ENCODE results near the gene BRAT1. TPM values are rescaled to one million over a fixed set of nuclear protein-coding genes. Genes with fewer than 3 reads are reported as not detected.

BRAT1 gene
- 10 to 100 TPM; 37.0 to 41.4 TPM for total RNA-seq
- polyA plus RNA-seq = 10 to 100 TPM; 24.2 to 42.4 TPM

DNA sequence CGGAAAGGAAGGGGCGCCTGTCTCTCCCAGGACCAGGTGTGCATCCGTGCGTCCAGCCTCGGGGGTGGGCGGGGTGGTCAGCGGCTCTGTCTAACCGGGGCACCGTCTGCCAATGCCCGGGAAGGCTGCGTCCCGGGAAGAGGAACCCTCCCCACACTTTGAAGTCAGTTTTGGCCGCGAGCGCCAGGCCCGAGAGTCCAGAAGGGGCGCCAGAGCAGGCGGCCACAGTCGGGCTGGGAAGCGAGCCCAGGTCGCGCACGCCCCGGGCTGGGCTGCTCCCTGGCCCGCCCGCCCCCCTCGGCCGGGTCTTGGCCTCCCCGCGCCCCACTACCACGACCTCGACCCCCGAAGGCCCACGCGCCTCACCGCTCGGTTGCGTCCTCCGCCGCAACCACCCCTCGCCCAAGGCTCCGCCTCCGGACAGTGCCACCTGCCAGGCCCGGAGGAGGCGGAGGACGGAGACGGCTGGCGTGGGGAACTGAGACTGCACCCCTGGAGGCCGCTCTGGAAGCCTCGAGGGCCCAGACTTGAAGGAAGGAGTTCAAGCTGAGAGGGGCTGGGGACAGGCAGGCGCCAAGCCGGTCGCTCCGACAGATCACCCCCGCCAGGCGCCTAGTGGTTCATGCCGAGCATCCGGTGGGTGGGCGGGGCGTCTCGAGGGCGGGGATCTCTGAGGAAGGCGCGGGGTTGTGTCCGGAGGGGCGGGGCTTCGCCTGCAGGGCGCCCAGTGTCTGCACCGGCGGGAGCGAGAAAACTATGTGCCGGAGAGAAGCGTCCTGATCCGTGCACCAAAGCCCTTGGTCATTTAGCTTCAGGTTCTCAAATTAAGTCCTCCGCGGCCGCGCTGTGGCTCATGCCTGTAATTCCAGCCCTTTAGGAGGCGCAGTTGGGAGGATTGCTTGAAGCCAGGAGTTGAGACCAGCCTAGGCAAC, at the start of gene BRAT1:
BRAT1 (minus strand) TSS at position 404 of the 932 bp plus-strand sequence. CDS start 1,093 bp downstream, outside the sequence.
- peaks cover 49% of the 10 kb centered on the region for H3K4me1 ChIP-seq (ENCODE audit: insufficient read depth, low read length)

DNA sequence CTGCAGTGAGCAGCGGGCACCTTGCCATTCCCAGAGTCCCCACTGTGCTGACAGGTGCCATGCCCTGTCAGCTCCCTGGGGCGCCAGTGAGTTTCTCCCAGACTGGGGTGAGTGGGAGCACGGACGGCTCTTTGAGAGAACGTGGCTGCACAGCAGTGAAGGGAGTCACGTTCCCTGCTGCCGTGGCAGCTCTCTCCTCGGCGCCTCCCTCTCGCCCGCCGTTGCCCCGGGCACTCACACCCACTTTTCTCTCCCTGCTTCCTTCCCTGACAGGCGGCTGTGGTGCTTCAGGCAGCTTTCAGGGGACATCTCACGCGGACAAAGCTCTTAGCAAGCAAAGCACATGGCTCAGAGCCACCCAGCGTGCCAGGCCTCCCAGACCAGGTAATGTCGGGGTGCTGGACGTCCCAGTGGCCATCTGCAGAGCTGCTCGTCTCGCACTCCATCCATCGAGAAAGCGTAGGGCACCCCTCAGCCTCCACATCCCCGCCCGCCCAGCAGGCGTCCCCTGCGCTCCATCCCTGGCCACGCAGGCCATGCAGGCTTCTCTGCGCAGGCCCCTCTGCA, 49.4 kb upstream of the BRAT1 start:
- Mint-ChIP-seq H3K27me3 (no peaks in the 10 kb centered on the region), H3K27ac (no peak overlapping the region), H3K36me3 (peaks cover 5 to 8% of the 10 kb centered on the region in 2 donors), H3K4me3 (no peak overlapping the region), H3K4me1 (peaks cover 0 to 5% (median 3%) of the 10 kb centered on the region in 4 donors), H3K9me3 (peaks cover 0 to 2% (median 0%) of the 10 kb centered on the region in 8 donors)
- H3K27me3 ChIP-seq (ENCODE audit: insufficient read depth, low read length) = no peaks in the 10 kb centered on the region
- no peaks in the 10 kb centered on the region for H3K9me3 ChIP-seq (ENCODE audit: control insufficient read depth in 1 of 2, low read length in 2 of 2)
- ChIA-PET POLR2A (ENCODE audit: partially characterized antibody) (no interaction called here), CTCF (ENCODE audit: partially characterized antibody) (no interaction called here)
- H3K27ac ChIP-seq (ENCODE audit: low read depth, low read length) = no peak overlapping the region
- intact Hi-C loops (cut with micrococcal nuclease) = no loop called here
- H3K4me3 ChIP-seq (ENCODE audit: low read length in 2 of 2) = no peak overlapping the region
- no peaks in the 10 kb centered on the region for H3K4me1 ChIP-seq (ENCODE audit: insufficient read depth, low read length)
- H3K36me3 ChIP-seq (ENCODE audit: insufficient read depth, low read length) = no peaks in the 10 kb centered on the region
- DNase-seq = no peak

More for the DNA sequence above, at the start of gene BRAT1:
- Mint-ChIP-seq H3K27ac (peak within 1 kb of the TSS; percentile 81 to 92 (median 85)), H3K4me1 (peaks cover 18 to 51% (median 31%) of the 10 kb centered on the region in 4 donors), H3K27me3 (no peaks in the 10 kb centered on the region), H3K4me3 (peak within 1 kb of the TSS; percentile 84 to 91 (median 86)), H3K9me3 (no peaks in the 10 kb centered on the region), H3K36me3 (peaks cover 4 to 5% of the 10 kb centered on the region in 2 donors)
- Histone ChIP-seq H3K9me3 (ENCODE audit: control insufficient read depth in 1 of 2, low read length in 2 of 2) (no peaks in the 10 kb centered on the region), H3K4me3 (ENCODE audit: low read length in 2 of 2) (peak within 1 kb of the TSS; percentile 52 to 82), H3K27ac (ENCODE audit: low read depth, low read length) (peak within 1 kb of the TSS; percentile 97), H3K36me3 (ENCODE audit: insufficient read depth, low read length) (no peaks in the 10 kb centered on the region), H3K27me3 (ENCODE audit: insufficient read depth, low read length) (no peaks in the 10 kb centered on the region)
- DNase-seq = peak; percentile 91 to 95 (median 92)
- CTCF ChIA-PET (ENCODE audit: partially characterized antibody) = no interaction called here
- intact Hi-C loops (cut with micrococcal nuclease) = loop anchor here (1.0 to 5.0 kb wide), 8 partner anchors 25 to 289 kb away; partner anchors contain the start of genes CHST12, GNA12, GRIFIN and LFNG
- POLR2A ChIA-PET (ENCODE audit: partially characterized antibody) = interaction anchor here (0.6 to 1.5 kb wide), 11 partner anchors 25 to 155 kb away, joined by 3 to 8 read pairs (median 6); partner anchors contain the start of gene LFNG

DNA sequence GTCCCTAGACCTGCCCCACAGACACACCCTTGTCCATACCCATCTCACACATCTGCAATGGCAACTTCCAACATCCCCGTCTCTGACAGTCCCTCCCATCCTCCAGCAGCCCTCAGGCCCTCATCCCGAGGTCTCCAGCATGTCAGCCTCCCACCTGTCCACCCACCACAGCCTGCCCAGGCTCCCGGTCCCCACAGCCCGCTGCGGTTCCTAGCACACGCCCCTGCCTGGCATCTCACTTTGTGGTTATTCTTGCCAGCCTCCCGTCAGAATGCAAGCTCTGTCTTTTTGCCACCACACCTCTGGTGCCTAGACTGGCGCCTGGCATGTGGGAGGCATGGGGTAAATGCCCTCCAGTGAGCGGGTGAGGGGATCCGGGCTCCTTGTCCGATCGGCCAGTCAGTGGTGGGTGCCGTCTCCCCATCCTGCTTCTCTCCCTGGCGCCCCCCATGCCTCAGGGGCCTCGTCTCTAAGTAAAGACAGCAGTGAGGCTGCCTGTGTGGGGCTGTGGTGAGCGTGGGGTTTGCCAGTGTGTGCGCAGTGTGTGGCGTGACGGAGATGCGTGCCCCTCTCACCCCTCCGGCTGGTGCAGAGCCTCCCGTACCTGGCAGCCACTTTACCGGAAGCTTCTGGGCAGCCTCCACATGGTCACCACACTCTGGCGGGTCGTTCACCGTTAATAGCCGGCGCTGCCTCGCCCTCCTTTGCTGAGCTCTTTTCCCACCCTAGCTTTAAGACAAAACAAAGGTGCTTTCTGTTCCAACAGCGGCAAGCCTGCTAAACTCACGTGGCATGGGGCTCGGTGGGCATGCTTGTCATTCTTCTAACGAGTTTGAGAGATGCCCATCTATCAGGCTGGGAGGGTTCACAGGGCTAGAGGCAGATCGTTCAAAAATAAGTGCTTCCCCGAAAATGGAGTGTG, 48.0 kb upstream of the BRAT1 start:
- H3K27ac Mint-ChIP-seq = peak overlapping the region in 1 of 7 donors; percentile 53
- peaks cover 8 to 10% of the 10 kb centered on the region in 2 donors for H3K36me3 Mint-ChIP-seq
- ChIA-PET CTCF (ENCODE audit: partially characterized antibody) (no interaction called here), POLR2A (ENCODE audit: partially characterized antibody) (no interaction called here)
- H3K4me1 Mint-ChIP-seq = peaks cover 0 to 5% (median 2%) of the 10 kb centered on the region in 4 donors
- Histone ChIP-seq H3K27ac (ENCODE audit: low read depth, low read length) (no peak overlapping the region), H3K4me3 (ENCODE audit: low read length in 2 of 2) (no peak overlapping the region), H3K27me3 (ENCODE audit: insufficient read depth, low read length) (no peaks in the 10 kb centered on the region), H3K36me3 (ENCODE audit: insufficient read depth, low read length) (no peaks in the 10 kb centered on the region), H3K4me1 (ENCODE audit: insufficient read depth, low read length) (no peaks in the 10 kb centered on the region), H3K9me3 (ENCODE audit: control insufficient read depth in 1 of 2, low read length in 2 of 2) (no peaks in the 10 kb centered on the region)
- no peak overlapping the region for H3K4me3 Mint-ChIP-seq
- no peak for DNase-seq
- intact Hi-C loops (cut with micrococcal nuclease) = no loop called here
- H3K9me3 Mint-ChIP-seq = peaks cover 0 to 2% (median 0%) of the 10 kb centered on the region in 8 donors
- no peaks in the 10 kb centered on the region for H3K27me3 Mint-ChIP-seq

DNA sequence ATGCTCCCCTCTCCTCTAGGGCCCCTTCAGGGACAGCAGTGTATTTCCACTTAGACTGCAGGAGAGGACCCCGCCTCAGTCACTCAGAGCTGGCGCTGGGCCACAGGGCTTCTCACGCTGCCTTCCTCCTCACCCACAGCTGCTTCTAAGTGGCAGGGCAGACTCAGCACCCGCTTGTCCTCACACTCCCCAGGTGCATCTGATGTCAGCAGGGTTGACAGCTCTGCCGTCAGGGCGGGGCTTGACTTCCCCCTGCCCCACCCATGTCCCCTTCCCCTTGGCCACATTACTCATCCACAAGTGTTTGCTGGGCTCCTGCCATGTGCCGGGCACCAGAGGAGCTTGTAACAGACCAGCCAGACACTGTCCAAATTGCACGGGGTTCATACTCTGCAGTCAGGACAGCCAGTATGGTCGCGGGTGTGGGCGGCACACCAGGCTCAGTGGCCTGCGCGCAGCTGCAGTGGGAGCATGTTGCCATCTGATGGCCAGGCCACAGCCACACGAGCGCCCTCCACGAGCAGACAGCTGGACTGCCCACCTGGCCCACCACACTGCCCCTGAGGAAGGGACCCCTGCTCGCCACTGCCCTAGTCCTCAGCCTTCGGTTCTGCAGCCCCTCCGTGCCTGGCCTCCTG, 47.2 kb upstream of the BRAT1 start:
- no peak overlapping the region for H3K27ac Mint-ChIP-seq
- POLR2A ChIA-PET (ENCODE audit: partially characterized antibody) = no interaction called here

DNA sequence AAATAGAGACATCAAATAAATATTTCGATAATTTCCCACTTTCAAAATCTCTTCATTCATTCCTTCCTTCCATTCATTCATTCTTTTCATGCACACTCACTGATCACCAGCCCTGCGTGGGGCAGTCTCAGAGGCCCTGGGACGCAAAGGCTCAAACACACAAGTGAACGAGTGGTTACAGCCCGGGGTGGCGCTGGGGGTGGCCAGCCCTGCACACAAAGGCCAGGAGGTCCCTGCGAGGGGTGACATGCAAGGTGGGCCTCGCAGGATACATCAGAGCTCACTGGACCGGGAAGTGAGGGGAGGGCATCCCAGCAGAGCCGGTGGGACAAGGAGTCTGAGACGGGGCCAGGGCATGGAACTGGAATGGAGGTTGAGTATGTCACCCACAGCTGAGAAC, 46.6 kb upstream of the BRAT1 start:
- no peaks in the 10 kb centered on the region for H3K36me3 ChIP-seq (ENCODE audit: insufficient read depth, low read length)
- H3K36me3 Mint-ChIP-seq = peaks cover 10 to 11% of the 10 kb centered on the region in 2 donors
- no peak overlapping the region for H3K4me3 ChIP-seq (ENCODE audit: low read length in 2 of 2)
- no peak for DNase-seq
- ChIA-PET CTCF (ENCODE audit: partially characterized antibody) (interaction anchor here (0.9 kb wide), 1 partner anchor 150 kb away, joined by 3 read pairs; no protein-coding TSS in a partner anchor), POLR2A (ENCODE audit: partially characterized antibody) (no interaction called here)
- no peaks in the 10 kb centered on the region for H3K4me1 ChIP-seq (ENCODE audit: insufficient read depth, low read length)
- peaks cover 0 to 2% (median 0%) of the 10 kb centered on the region in 8 donors for H3K9me3 Mint-ChIP-seq
- intact Hi-C loops (cut with micrococcal nuclease) = no loop called here
- no peak overlapping the region for H3K27ac ChIP-seq (ENCODE audit: low read depth, low read length)
- no peaks in the 10 kb centered on the region for H3K9me3 ChIP-seq (ENCODE audit: control insufficient read depth in 1 of 2, low read length in 2 of 2)
- H3K27ac Mint-ChIP-seq = no peak overlapping the region
- H3K4me3 Mint-ChIP-seq = no peak overlapping the region
- H3K27me3 ChIP-seq (ENCODE audit: insufficient read depth, low read length) = no peaks in the 10 kb centered on the region
- no peaks in the 10 kb centered on the region for H3K4me1 Mint-ChIP-seq
- H3K27me3 Mint-ChIP-seq = no peaks in the 10 kb centered on the region

More for the DNA sequence above, 47.2 kb upstream of the BRAT1 start:
- Mint-ChIP-seq H3K9me3 (peaks cover 0 to 2% (median 0%) of the 10 kb centered on the region in 8 donors), H3K36me3 (peaks cover 8 to 10% of the 10 kb centered on the region in 2 donors), H3K4me1 (peaks cover 0 to 1% (median 0%) of the 10 kb centered on the region in 4 donors), H3K27me3 (no peaks in the 10 kb centered on the region), H3K4me3 (no peak overlapping the region)
- CTCF ChIA-PET (ENCODE audit: partially characterized antibody) = interaction anchor here (0.9 kb wide), 1 partner anchor 151 kb away, joined by 3 read pairs; no protein-coding TSS in a partner anchor
- Histone ChIP-seq H3K4me3 (ENCODE audit: low read length in 2 of 2) (no peak overlapping the region), H3K4me1 (ENCODE audit: insufficient read depth, low read length) (no peaks in the 10 kb centered on the region), H3K27ac (ENCODE audit: low read depth, low read length) (no peak overlapping the region), H3K36me3 (ENCODE audit: insufficient read depth, low read length) (no peaks in the 10 kb centered on the region), H3K9me3 (ENCODE audit: control insufficient read depth in 1 of 2, low read length in 2 of 2) (no peaks in the 10 kb centered on the region), H3K27me3 (ENCODE audit: insufficient read depth, low read length) (no peaks in the 10 kb centered on the region)
- intact Hi-C loops (cut with micrococcal nuclease) = no loop called here
- no peak for DNase-seq

DNA sequence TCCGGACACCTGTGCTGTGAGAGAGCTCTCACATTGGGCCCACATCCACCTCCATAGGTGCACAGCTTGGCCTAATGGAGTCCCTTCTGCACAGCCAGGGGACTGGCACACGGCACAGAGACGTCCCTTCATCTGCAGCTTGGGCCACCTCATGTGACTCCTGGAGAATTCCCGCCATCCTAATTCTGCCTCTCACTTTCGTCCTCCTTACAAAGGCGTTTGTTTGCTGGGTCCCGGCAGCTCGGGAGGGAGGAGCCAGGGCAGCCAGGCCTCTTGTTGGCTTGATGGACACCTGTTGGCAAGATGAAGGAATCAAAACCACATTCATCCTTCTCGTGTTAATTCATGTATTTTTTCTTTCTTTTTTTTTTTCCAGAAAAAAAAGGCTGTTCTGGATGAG, 45.7 kb upstream of the BRAT1 start:
- CTCF ChIA-PET (ENCODE audit: partially characterized antibody) = interaction anchor here (1.0 kb wide), 1 partner anchor 11 kb away, joined by 3 read pairs; no protein-coding TSS in a partner anchor
- Histone ChIP-seq H3K9me3 (ENCODE audit: control insufficient read depth in 1 of 2, low read length in 2 of 2) (no peaks in the 10 kb centered on the region), H3K4me3 (ENCODE audit: low read length in 2 of 2) (no peak overlapping the region), H3K27ac (ENCODE audit: low read depth, low read length) (no peak overlapping the region), H3K4me1 (ENCODE audit: insufficient read depth, low read length) (no peaks in the 10 kb centered on the region), H3K27me3 (ENCODE audit: insufficient read depth, low read length) (no peaks in the 10 kb centered on the region), H3K36me3 (ENCODE audit: insufficient read depth, low read length) (no peaks in the 10 kb centered on the region)
- peaks cover 10 to 13% of the 10 kb centered on the region in 2 donors for H3K36me3 Mint-ChIP-seq
- no peaks in the 10 kb centered on the region for H3K4me1 Mint-ChIP-seq
- intact Hi-C loops (cut with micrococcal nuclease) = no loop called here
- POLR2A ChIA-PET (ENCODE audit: partially characterized antibody) = no interaction called here
- no peak overlapping the region for H3K4me3 Mint-ChIP-seq
- H3K27me3 Mint-ChIP-seq = no peaks in the 10 kb centered on the region
- H3K9me3 Mint-ChIP-seq = peaks cover 0 to 2% (median 0%) of the 10 kb centered on the region in 8 donors
- no peak overlapping the region for H3K27ac Mint-ChIP-seq
- DNase-seq = no peak

Measured in CD4-positive, alpha-beta memory T cell (primary cell).